Measurements from ENCODE around the gene CXCR4.
"Not testable (repeated sequence)": the region's sequence is repeated elsewhere in the genome, so short reads cannot be mapped to it uniquely, and the experiment has no call there.

Gene CXCR4

DNA sequence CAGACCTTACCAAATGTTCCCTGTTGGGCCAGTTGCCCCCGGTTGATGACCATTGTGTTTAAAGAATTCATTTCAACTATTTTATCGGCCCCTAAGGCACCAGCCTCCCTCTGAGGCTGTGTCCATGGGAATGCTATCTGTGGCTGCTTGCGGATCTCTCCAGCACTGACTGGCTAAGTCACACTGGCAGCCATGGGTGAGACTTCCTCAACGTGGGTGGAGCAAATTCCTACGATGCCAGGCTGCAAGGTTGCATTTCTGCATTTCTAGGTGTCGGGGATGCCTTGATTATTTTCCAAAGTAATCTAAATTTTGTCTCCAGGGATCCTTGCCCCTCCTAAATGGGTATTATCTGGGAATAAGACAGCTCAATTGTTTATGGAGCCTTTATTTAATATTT is 6.2 kb downstream of the CXCR4 start:
- H3K9me3 ChIP-seq (ENCODE audit: control insufficient read depth, low read depth, low read length) = no peaks in the 10 kb centered on the region
- H3K27ac ChIP-seq (ENCODE audit: low read length) = no peak overlapping the region
- peaks cover 3% of the 10 kb centered on the region for H3K4me1 ChIP-seq (ENCODE audit: control insufficient read depth, low read depth, low read length)
- H3K27me3 ChIP-seq (ENCODE audit: control insufficient read depth, insufficient read depth, low read length) = peaks cover 22% of the 10 kb centered on the region
- no peak overlapping the region for H3K9ac ChIP-seq (ENCODE audit: low read length)
- no peak overlapping the region for H3K4me3 ChIP-seq (ENCODE audit: low read length)
- peaks cover 4% of the 10 kb centered on the region for H3K36me3 ChIP-seq (ENCODE audit: control insufficient read depth, low read depth, low read length)

DNA sequence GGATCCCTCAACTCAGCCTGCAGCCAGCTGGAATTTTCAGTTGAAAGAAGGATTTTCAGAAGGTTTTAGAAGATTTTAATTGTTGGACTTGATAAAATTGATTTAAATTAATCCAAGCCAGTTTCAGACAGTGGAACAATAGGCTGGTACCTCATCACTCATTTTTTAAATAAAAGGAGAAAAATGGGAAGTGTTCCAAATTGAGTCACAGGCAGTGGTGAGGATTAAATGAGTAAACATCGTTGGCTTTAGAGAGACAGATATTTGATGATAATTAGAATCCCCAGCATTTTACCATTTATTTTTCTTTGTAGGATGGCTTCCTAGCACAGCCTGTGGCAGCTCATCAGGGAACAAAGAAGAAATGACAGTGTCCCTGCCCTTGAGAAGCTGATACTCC is 7.4 kb downstream of the CXCR4 start:
- no peak overlapping the region for H3K9ac ChIP-seq (ENCODE audit: low read length)
- peaks cover 11% of the 10 kb centered on the region for H3K27me3 ChIP-seq (ENCODE audit: control insufficient read depth, insufficient read depth, low read length)
- H3K36me3 ChIP-seq (ENCODE audit: control insufficient read depth, low read depth, low read length) = peaks cover 4% of the 10 kb centered on the region
- no peaks in the 10 kb centered on the region for H3K4me1 ChIP-seq (ENCODE audit: control insufficient read depth, low read depth, low read length)
- no peak overlapping the region for H3K4me3 ChIP-seq (ENCODE audit: low read length)
- H3K9me3 ChIP-seq (ENCODE audit: control insufficient read depth, low read depth, low read length) = no peaks in the 10 kb centered on the region
- H3K27ac ChIP-seq (ENCODE audit: low read length) = no peak overlapping the region

DNA sequence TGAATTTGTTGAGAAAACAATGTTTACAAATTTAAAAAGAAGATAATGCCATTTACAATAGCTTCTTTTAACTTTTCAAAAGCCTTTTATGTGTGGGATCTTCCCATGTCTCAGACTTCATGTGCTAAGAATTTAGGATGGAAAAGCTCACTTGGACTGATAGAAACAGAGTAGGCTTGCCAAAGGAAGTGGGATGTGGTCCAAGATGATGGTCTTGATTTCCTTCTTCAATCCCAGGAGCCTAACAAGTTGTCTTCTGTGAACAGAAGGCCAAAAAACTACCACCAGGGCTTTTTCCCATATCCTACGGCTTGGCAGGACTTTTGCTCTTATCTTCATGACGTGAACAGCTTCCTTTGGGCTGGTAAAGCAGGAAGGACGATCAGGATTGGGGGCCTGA is 9.5 kb downstream of the CXCR4 start:
- no peak overlapping the region for H3K9ac ChIP-seq (ENCODE audit: low read length)
- no peaks in the 10 kb centered on the region for H3K36me3 ChIP-seq (ENCODE audit: control insufficient read depth, low read depth, low read length)
- no peaks in the 10 kb centered on the region for H3K9me3 ChIP-seq (ENCODE audit: control insufficient read depth, low read depth, low read length)
- H3K4me1 ChIP-seq (ENCODE audit: control insufficient read depth, low read depth, low read length) = no peaks in the 10 kb centered on the region
- H3K27me3 ChIP-seq (ENCODE audit: control insufficient read depth, insufficient read depth, low read length) = no peaks in the 10 kb centered on the region
- H3K4me3 ChIP-seq (ENCODE audit: low read length) = no peak overlapping the region
- H3K27ac ChIP-seq (ENCODE audit: low read length) = no peak overlapping the region

DNA sequence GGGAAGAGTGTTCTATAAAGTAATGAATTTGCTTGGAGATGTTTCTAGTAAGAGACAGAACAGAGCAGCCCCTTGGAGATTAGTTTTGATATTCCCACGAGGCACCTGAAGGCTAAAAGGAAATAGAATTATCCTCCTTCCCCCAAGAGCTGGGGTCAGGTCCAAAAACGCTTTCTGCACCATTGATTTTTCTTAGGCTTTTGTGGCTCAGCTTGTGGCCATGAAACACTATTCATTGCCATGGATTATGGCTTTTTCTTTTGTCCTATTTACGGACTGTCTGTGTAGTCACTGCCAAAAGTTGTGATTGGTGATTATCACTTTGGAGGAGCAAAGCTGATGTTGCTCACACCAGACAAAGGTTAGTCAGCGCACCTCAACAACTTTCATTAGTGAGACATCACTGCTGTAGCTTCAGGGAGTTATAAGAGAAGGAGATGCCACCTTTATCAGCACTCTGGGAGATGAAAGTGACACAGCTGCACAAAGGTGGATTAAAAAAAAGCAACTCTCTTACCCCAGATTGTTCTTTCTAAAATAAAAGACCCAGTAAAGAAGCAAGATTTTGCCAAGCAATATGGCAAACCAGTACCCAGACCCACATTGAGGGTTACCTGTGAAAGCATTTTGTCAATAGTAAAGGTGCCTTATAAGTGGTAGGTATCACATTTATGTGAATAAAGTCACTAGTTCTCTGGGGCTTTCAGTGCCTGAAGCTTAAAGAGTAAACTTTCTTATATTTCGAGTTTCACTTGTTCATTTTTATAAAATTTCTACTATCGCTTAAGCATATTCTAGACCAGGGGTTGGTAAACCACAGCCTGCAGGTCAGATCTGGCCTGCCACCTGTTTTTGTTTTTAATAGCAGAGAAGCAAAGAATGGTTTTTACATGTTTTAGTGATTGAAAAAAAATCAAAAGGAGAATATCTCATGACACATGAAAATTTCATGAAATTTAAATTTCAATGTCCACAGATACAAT is 10.6 kb downstream of the CXCR4 start:
- H3K36me3 ChIP-seq (ENCODE audit: control insufficient read depth, low read depth, low read length) = no peaks in the 10 kb centered on the region
- no peak overlapping the region for H3K9ac ChIP-seq (ENCODE audit: low read length)
- H3K4me1 ChIP-seq (ENCODE audit: control insufficient read depth, low read depth, low read length) = no peaks in the 10 kb centered on the region
- no peaks in the 10 kb centered on the region for H3K9me3 ChIP-seq (ENCODE audit: control insufficient read depth, low read depth, low read length)
- H3K4me3 ChIP-seq (ENCODE audit: low read length) = no peak overlapping the region
- H3K27me3 ChIP-seq (ENCODE audit: control insufficient read depth, insufficient read depth, low read length) = no peaks in the 10 kb centered on the region
- H3K27ac ChIP-seq (ENCODE audit: low read length) = no peak overlapping the region

DNA sequence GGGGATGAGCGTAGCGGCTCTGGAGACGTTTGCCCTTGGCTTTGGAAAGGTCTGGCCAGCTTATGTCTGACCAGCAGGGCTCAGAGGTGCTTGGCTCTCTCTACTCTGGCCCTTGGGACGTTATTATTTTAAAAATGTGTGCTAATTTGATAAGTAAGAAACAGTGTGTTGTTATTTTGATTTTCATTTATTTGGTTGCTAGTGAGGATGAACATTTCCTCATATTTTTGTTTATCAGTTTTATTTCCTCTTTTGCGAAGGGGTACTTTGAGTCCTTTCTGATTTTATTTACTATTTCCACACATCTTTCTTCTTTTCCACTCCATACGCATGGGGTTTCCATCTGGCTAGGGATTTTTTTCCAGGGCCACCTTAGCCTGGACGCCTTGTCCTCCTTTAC is 11.4 kb downstream of the CXCR4 start:
- Histone ChIP-seq H3K9me3 (ENCODE audit: control insufficient read depth, low read depth, low read length) (no peaks in the 10 kb centered on the region), H3K4me1 (ENCODE audit: control insufficient read depth, low read depth, low read length) (no peaks in the 10 kb centered on the region), H3K4me3 (ENCODE audit: low read length) (no peak overlapping the region), H3K27ac (ENCODE audit: low read length) (no peak overlapping the region), H3K36me3 (ENCODE audit: control insufficient read depth, low read depth, low read length) (no peaks in the 10 kb centered on the region), H3K9ac (ENCODE audit: low read length) (no peak overlapping the region), H3K27me3 (ENCODE audit: control insufficient read depth, insufficient read depth, low read length) (no peaks in the 10 kb centered on the region)

DNA sequence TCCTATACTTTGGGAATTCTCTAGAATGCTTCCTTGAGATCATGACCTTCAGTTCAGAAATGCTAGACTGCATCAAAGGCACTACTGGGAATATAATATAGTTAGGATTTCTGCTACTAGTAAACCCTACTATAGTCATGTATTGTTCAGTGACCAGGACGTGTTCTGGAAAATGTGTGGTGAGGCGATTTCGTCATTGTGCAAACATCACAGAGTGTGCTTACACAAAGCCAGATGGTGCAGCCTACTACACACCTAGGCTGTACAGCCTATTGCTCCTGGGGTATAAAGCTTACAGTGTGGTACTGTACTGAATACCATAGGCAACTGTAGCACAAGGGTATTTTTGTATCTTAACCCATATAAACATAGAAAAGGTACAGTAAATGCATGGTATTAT is 13.0 kb downstream of the CXCR4 start:
- Histone ChIP-seq H3K27me3 (ENCODE audit: control insufficient read depth, insufficient read depth, low read length) (no peaks in the 10 kb centered on the region), H3K9ac (ENCODE audit: low read length) (no peak overlapping the region), H3K36me3 (ENCODE audit: control insufficient read depth, low read depth, low read length) (no peaks in the 10 kb centered on the region), H3K4me3 (ENCODE audit: low read length) (no peak overlapping the region), H3K27ac (ENCODE audit: low read length) (no peak overlapping the region), H3K4me1 (ENCODE audit: control insufficient read depth, low read depth, low read length) (no peaks in the 10 kb centered on the region), H3K9me3 (ENCODE audit: control insufficient read depth, low read depth, low read length) (no peaks in the 10 kb centered on the region)

DNA sequence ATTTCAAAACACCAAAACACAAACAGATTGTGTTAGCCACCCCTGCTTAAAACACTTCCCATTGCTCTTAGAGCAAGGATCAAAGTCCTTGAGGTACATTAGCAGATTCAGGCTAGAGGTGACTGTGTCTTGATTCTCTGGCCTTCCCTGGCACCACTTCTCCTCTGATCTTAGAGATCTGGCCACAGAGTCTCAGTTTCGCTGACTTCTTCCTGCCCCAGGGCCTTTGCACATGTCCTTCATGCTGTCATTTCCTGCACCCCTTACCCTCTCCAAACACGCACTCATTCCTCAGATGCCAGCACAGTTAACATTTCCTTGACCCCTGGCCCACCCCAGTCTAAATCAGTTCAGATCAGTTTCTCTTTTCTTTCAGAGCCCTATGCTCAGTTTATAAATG is 16.9 kb downstream of the CXCR4 start:
- no peaks in the 10 kb centered on the region for H3K36me3 ChIP-seq (ENCODE audit: control insufficient read depth, low read depth, low read length)
- no peaks in the 10 kb centered on the region for H3K4me1 ChIP-seq (ENCODE audit: control insufficient read depth, low read depth, low read length)
- H3K4me3 ChIP-seq (ENCODE audit: low read length) = no peak overlapping the region
- H3K9ac ChIP-seq (ENCODE audit: low read length) = no peak overlapping the region
- H3K27me3 ChIP-seq (ENCODE audit: control insufficient read depth, insufficient read depth, low read length) = no peaks in the 10 kb centered on the region
- no peaks in the 10 kb centered on the region for H3K9me3 ChIP-seq (ENCODE audit: control insufficient read depth, low read depth, low read length)
- no peak overlapping the region for H3K27ac ChIP-seq (ENCODE audit: low read length)

DNA sequence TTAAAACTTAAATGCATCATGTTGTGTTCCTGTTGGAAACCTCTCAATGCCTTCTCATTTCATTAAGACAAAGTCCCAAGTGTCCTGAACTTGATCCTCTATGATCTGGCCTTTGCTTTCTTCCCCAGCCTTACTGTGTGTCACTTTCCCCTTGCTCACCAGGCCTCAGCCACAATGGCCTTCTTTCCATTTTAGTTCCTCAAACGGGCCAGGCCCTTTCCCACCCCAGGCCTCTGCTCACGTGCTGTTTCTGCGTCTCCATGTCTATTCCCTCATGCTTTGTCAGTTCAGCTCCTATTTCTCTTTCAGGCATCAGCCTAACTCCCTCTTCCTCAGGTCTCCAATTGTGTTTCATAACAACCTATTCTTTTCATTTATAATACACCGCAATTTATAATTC is 19.5 kb downstream of the CXCR4 start:
- Histone ChIP-seq H3K9me3 (ENCODE audit: control insufficient read depth, low read depth, low read length) (no peaks in the 10 kb centered on the region), H3K4me3 (ENCODE audit: low read length) (no peak overlapping the region), H3K27me3 (ENCODE audit: control insufficient read depth, insufficient read depth, low read length) (no peaks in the 10 kb centered on the region), H3K36me3 (ENCODE audit: control insufficient read depth, low read depth, low read length) (no peaks in the 10 kb centered on the region), H3K27ac (ENCODE audit: low read length) (no peak overlapping the region), H3K9ac (ENCODE audit: low read length) (no peak overlapping the region), H3K4me1 (ENCODE audit: control insufficient read depth, low read depth, low read length) (peaks cover 6% of the 10 kb centered on the region)

DNA sequence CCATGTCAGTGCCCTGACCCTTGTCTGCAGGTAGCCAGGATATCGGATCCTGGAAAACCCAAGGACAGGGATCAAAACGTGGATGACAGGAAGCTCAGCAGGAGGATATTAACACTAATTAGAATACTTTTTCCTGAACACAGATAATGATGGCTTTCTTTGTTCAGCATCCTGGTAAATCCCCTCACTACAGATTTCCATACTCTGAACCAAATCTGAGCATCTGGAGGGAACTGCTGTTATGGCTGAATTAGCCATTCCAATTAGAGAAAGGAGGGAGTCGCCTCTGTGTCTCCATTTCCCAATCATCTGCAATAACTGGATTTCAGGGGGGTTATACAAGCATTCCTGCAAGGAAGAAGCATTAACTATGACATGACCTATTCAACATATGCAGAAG is 24.4 kb downstream of the CXCR4 start:
- H3K36me3 ChIP-seq (ENCODE audit: control insufficient read depth, low read depth, low read length) = no peaks in the 10 kb centered on the region

DNA sequence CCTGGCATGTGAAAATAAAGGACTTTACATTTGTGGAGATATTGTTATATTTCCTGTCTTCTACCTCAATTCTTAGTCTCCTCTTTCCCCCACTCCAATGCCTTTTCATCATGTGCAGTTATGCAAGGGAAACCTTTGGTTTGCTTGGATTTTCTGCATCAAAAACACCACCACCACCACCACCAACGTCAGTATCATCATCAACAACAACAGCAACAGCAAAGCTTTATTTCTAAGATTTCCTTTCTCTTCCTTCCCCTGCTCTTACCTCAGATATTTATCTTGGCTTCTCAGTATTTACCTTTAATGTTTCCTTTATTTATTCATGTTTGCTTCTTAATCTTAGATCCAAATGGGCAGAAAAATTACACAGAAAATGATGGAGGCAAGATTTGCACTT is 26.1 kb downstream of the CXCR4 start:
- peaks cover 13% of the 10 kb centered on the region for H3K4me1 ChIP-seq (ENCODE audit: control insufficient read depth, low read depth, low read length)
- H3K9ac ChIP-seq (ENCODE audit: low read length) = no peak overlapping the region
- H3K27me3 ChIP-seq (ENCODE audit: control insufficient read depth, insufficient read depth, low read length) = no peaks in the 10 kb centered on the region
- no peak overlapping the region for H3K27ac ChIP-seq (ENCODE audit: low read length)
- no peaks in the 10 kb centered on the region for H3K36me3 ChIP-seq (ENCODE audit: control insufficient read depth, low read depth, low read length)
- no peak overlapping the region for H3K4me3 ChIP-seq (ENCODE audit: low read length)
- no peaks in the 10 kb centered on the region for H3K9me3 ChIP-seq (ENCODE audit: control insufficient read depth, low read depth, low read length)

More for the DNA sequence above, 24.4 kb downstream of the CXCR4 start:
- Histone ChIP-seq H3K9me3 (ENCODE audit: control insufficient read depth, low read depth, low read length) (no peaks in the 10 kb centered on the region), H3K9ac (ENCODE audit: low read length) (no peak overlapping the region), H3K4me1 (ENCODE audit: control insufficient read depth, low read depth, low read length) (peaks cover 13% of the 10 kb centered on the region), H3K27ac (ENCODE audit: low read length) (no peak overlapping the region), H3K27me3 (ENCODE audit: control insufficient read depth, insufficient read depth, low read length) (no peaks in the 10 kb centered on the region), H3K4me3 (ENCODE audit: low read length) (no peak overlapping the region)

DNA sequence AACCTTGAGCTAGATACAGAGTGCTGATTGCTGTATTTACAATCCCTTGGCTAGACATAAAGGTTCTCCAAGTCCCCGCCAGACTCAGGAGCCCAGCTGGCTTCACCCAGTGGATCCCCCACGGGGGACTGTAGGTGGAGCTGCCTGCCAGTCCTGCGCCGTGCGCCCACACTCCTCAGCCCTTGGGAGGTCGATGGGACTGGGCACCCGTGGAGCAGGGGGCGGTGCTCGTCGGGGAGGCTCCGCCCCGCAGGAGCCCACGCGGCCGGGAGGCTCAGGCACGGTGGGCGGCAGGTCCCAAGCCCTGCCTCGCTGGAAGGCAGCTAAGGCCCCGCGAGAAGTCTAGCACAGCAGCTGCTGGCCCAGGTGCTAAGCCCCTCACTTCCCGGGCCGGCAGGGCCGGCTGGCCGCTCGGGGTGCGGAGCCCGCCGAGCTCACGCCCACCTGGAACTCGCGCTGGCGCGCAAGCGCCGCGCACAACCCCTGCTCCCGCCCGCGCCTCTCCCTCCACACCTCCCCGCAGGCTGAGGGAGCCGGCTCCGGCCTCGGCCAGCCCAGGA is 30.0 kb downstream of the CXCR4 start:
- not testable (repeated sequence) for H3K9me3 ChIP-seq (ENCODE audit: control insufficient read depth, low read depth, low read length); H3K9ac ChIP-seq (ENCODE audit: low read length); H3K4me1 ChIP-seq (ENCODE audit: control insufficient read depth, low read depth, low read length)

More for the DNA sequence above, 30.0 kb downstream of the CXCR4 start:
- not testable (repeated sequence) for H3K27me3 ChIP-seq (ENCODE audit: control insufficient read depth, insufficient read depth, low read length); H3K36me3 ChIP-seq (ENCODE audit: control insufficient read depth, low read depth, low read length); H3K27ac ChIP-seq (ENCODE audit: low read length); H3K4me3 ChIP-seq (ENCODE audit: low read length)

All from iPS-18a (cell line).